HUES48 (cell line): ENCODE data around the gene SMIM15.

Experiments
- H3K27ac ChIP-seq: one replicate; pipeline ENCODE4 v1.7.0; 2013; ENCODE audit warnings: low read depth, low read length, inconsistent platforms
- H3K27me3 ChIP-seq: 2 replicates; pipeline ENCODE4 v1.6.1; 2013; ENCODE audit warnings: mild to moderate bottlenecking, low read length; ENCODE audit not compliant: control insufficient read depth, insufficient read depth
- H3K36me3 ChIP-seq: 2 replicates; pipeline ENCODE4 v1.6.1; 2013; ENCODE audit warnings: low read length; ENCODE audit not compliant: control insufficient read depth, insufficient read depth
- H3K4me1 ChIP-seq: 2 replicates; pipeline ENCODE4 v1.6.1; 2013; ENCODE audit warnings: mild to moderate bottlenecking, low read length; ENCODE audit not compliant: control insufficient read depth, insufficient read depth
- H3K4me3 ChIP-seq: 2 replicates; pipeline ENCODE4 v1.5.1; 2013; ENCODE audit warnings: mild to moderate bottlenecking, low read depth, low read length
- H3K9ac ChIP-seq: 2 replicates; pipeline ENCODE4 v1.6.1; 2013; ENCODE audit warnings: mild to moderate bottlenecking, low read depth, low read length, moderate library complexity
- H3K9me3 ChIP-seq: 2 replicates; pipeline ENCODE4 v1.6.1; 2013; ENCODE audit warnings: low read length; ENCODE audit not compliant: control insufficient read depth, insufficient read depth

SMIM15 gene

GRCh38 chr5:61132559-61132958 is 29.7 kb downstream of the SMIM15 start:
- H3K4me1 ChIP-seq, result peaks cover 9% of the 10 kb centered on the region; the same call in 1 of the 2 replicates
- H3K36me3 ChIP-seq, result no peaks in the 10 kb centered on the region
- no peak overlapping the region for H3K4me3 ChIP-seq
- no peak overlapping the region for H3K27ac ChIP-seq
- no peaks in the 10 kb centered on the region for H3K9me3 ChIP-seq
- no peak overlapping the region for H3K9ac ChIP-seq
- no peaks in the 10 kb centered on the region for H3K27me3 ChIP-seq

- H3K4me1 ChIP-seq, result peaks cover 9% of the 10 kb centered on the region; the same call in 1 of the 2 replicates
- no peaks in the 10 kb centered on the region for H3K27me3 ChIP-seq
- no peaks in the 10 kb centered on the region for H3K9me3 ChIP-seq
- no peak overlapping the region for H3K4me3 ChIP-seq
- no peaks in the 10 kb centered on the region for H3K36me3 ChIP-seq
- no peak overlapping the region for H3K9ac ChIP-seq
- H3K27ac ChIP-seq, result no peak overlapping the region
These were observed 32.0 kb downstream of the SMIM15 start for GRCh38 chr5:61130289-61130688.

DNA sequence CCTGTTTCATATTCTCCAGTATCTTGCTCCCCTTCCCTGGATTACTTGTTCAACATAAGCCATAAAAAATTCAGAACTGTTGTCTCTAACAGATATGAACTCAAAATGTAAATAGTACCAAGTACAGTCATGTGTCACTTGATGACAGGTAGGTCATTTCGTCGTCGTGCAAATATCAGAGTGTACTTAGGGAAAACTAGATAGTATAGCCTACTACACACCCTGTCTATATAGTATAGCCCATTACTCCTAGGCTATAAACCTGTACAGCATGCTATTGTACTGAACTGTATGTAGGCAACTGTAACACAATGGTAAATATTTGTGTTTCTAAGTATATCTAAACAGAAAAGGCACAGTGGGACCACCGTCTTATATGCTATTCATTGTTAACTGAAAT is 39.1 kb downstream of the SMIM15 start:
- no peaks in the 10 kb centered on the region for H3K27me3 ChIP-seq
- no peaks in the 10 kb centered on the region for H3K4me1 ChIP-seq
- H3K9me3 ChIP-seq, result no peaks in the 10 kb centered on the region
- no peaks in the 10 kb centered on the region for H3K36me3 ChIP-seq
- no peak overlapping the region for H3K4me3 ChIP-seq
- no peak overlapping the region for H3K9ac ChIP-seq
- no peak overlapping the region for H3K27ac ChIP-seq

GRCh38 chr5:61120534-61120933 is 41.7 kb downstream of the SMIM15 start:
- H3K27ac ChIP-seq, result no peak overlapping the region
- H3K4me1 ChIP-seq, result no peaks in the 10 kb centered on the region
- no peaks in the 10 kb centered on the region for H3K9me3 ChIP-seq
- H3K36me3 ChIP-seq, result no peaks in the 10 kb centered on the region
- H3K27me3 ChIP-seq, result no peaks in the 10 kb centered on the region
- no peak overlapping the region for H3K9ac ChIP-seq
- no peak overlapping the region for H3K4me3 ChIP-seq

GRCh38 chr5:61119066-61119465 is 43.2 kb downstream of the SMIM15 start:
- no peak overlapping the region for H3K27ac ChIP-seq
- no peaks in the 10 kb centered on the region for H3K36me3 ChIP-seq
- H3K4me3 ChIP-seq, result no peak overlapping the region
- H3K9ac ChIP-seq, result no peak overlapping the region
- H3K9me3 ChIP-seq, result no peaks in the 10 kb centered on the region
- no peaks in the 10 kb centered on the region for H3K27me3 ChIP-seq
- H3K4me1 ChIP-seq, result no peaks in the 10 kb centered on the region

- no peak overlapping the region for H3K4me3 ChIP-seq
- no peak overlapping the region for H3K27ac ChIP-seq
- H3K9ac ChIP-seq, result no peak overlapping the region
- H3K27me3 ChIP-seq, result no peaks in the 10 kb centered on the region
- no peaks in the 10 kb centered on the region for H3K9me3 ChIP-seq
- H3K4me1 ChIP-seq, result no peaks in the 10 kb centered on the region
- no peaks in the 10 kb centered on the region for H3K36me3 ChIP-seq
These were observed 46.3 kb downstream of the SMIM15 start for GRCh38 chr5:61115968-61116367.

GRCh38 chr5:61114441-61114840 is 47.8 kb downstream of the SMIM15 start:
- Histone ChIP-seq H3K27ac (no peak overlapping the region), H3K9me3 (no peaks in the 10 kb centered on the region), H3K27me3 (no peaks in the 10 kb centered on the region), H3K4me1 (no peaks in the 10 kb centered on the region), H3K36me3 (no peaks in the 10 kb centered on the region), H3K4me3 (no peak overlapping the region), H3K9ac (no peak overlapping the region)
